RPMI8226 (cell line): ENCODE results near the gene JMJD4.
A peak's percentile ranks its signal among the peaks of the same experiment; 100 is the strongest.

ENCODE experiments used
- DNase-seq: peaks from one replicate; pipeline ENCODE4 v3.0.0-alpha.2; 2015

The JMJD4 gene

GRCh38 chr1:227749225-227749624 is 14.1 kb upstream of the JMJD4 start:
- no peak for DNase-seq

- no peak for DNase-seq
Measured at GRCh38 chr1:227748496-227749182, 13.5 kb upstream of the JMJD4 start.

- no peak for DNase-seq
Measured at GRCh38 chr1:227747948-227748495, 12.9 kb upstream of the JMJD4 start.

- no peak for DNase-seq
Measured at GRCh38 chr1:227747382-227747781, 12.3 kb upstream of the JMJD4 start.

GRCh38 chr1:227746676-227747075 is 11.6 kb upstream of the JMJD4 start:
- no peak for DNase-seq

- DNase-seq: peak; percentile 39
Measured at GRCh38 chr1:227745568-227746265, 10.6 kb upstream of the JMJD4 start.

GRCh38 chr1:227744668-227745067 is 9.6 kb upstream of the JMJD4 start:
- DNase-seq: peak; percentile 96

- DNase-seq: no peak
Measured at GRCh38 chr1:227742738-227743715, 7.9 kb upstream of the JMJD4 start.

GRCh38 chr1:227741166-227741870 is 6.2 kb upstream of the JMJD4 start:
- no peak for DNase-seq

GRCh38 chr1:227740401-227740960 is 5.4 kb upstream of the JMJD4 start:
- DNase-seq: no peak

- no peak for DNase-seq
Measured at GRCh38 chr1:227739636-227740035, 4.5 kb upstream of the JMJD4 start.

- DNase-seq: no peak
Measured at GRCh38 chr1:227738820-227739219, 3.7 kb upstream of the JMJD4 start.

- no peak for DNase-seq
Measured at GRCh38 chr1:227736814-227737432, 1.8 kb upstream of the JMJD4 start.

- DNase-seq: no peak
Measured at GRCh38 chr1:227735539-227736285, 610 bp upstream of the JMJD4 start.

- peak; percentile 36 for DNase-seq
Measured at GRCh38 chr1:227734546-227734855, 601 bp downstream of the JMJD4 start.

GRCh38 chr1:227733751-227734545 is 1.2 kb downstream of the JMJD4 start:
- no peak for DNase-seq

- no peak for DNase-seq
Measured at GRCh38 chr1:227733309-227733705, 1.8 kb downstream of the JMJD4 start.

GRCh38 chr1:227732586-227733308 is 2.4 kb downstream of the JMJD4 start:
- no peak for DNase-seq
